HG03575 (cell line): ENCODE results near the gene ZNF800.

Source experiments
- ATAC-seq: cut with Tn5 transposase; IDR thresholded peaks from one replicate; pipeline ENCODE4 v1.9.1; 2021; ENCODE audit not compliant: unreplicated experiment, insufficient number of reproducible peaks, low FRiP score; ENCODE audit errors: extremely low read depth

ZNF800 gene

DNA sequence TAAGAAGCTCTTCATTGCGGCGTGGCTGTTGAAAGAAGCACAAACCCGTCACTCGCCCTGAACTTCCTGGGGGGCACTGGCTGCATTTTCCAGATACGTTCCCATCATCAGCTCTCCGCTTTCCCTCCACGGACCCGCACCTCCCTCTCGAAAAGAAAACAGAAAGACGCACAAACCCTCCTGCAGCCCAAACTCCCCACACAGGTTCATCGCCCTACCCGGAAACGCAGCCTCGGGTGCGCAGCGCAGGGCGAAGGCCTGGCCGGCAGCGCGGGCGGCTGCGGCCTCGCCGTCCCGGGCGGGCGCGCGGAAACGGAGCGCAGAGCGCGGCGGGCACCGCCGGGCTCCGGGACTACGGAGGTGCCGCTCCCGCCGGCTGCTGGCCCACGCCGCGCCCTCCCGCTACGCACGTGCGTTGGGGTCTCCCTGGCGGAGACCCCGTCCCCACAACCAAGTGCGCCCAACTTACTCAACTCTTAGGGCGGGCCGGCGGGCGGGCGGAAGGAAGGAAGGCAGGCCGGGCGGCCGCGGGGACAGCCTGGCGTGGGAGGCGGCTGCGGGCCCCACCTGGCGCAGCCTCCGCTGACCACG, 822 bp downstream of the ZNF800 start:
- no peak for ATAC-seq

DNA sequence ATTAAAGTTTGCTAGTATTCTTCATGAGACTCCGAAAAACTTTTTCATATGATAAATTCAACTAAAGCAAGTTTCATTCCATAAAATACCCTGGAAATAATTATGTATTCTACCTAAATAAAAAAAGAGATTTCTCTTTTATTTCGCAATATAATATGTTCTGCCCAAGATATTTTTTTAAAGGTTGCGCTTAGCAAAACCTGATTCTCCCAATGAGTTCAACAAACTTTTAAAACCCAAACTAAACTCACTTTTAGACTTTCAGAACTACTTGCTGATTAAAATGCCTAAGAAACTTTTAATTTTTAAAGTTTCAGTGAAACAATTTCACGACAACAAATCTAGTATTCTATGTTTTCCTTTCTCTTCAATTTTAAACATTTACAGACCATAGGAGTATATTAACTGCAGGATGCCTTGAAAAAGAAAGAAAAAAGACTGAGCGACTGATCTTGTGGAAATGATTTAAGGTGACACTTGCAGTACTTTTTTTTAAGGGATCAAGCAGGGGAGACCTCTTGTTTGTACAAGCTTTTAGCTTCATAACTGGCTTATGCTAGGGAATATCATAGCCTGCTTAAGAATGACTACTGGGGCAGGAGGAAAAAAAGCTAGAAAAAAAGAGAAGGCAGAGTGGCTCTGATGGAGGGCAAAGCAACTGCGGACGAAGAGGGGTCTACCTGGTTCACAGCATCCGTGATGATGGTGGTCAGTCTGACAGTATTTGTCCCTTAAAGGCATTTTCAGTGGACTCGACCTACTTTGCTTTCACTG, 1.5 kb downstream of the ZNF800 start:
- ATAC-seq: no peak

DNA sequence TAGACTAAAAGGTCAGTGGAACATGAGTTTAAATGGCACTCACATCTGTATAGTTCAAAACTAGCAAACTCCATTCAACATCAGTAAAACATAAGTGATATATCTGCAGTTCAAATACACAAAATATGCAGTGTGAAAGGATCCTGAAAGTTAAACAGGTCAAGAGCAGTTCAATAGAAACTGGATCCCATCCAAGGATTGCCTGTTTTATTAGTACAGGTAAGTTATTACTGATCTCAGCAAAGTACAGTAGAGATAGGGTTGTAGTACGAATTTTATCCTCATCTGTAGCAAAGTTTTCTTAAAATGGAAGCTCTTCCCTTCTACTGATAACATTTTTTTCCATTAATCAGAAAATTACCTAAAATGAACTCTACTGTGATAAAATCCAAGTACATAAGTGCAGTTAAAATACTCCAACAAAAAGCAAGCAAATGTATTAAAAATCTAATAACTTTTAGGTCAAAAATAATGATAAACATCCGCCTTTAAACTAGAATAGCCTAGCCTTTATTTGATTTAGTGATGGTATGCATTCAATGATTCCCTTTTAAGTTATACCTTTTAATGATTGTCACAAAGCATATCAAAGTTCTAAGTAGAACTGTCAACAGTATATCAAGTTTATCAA, 2.2 kb downstream of the ZNF800 start:
- ATAC-seq: no peak

DNA sequence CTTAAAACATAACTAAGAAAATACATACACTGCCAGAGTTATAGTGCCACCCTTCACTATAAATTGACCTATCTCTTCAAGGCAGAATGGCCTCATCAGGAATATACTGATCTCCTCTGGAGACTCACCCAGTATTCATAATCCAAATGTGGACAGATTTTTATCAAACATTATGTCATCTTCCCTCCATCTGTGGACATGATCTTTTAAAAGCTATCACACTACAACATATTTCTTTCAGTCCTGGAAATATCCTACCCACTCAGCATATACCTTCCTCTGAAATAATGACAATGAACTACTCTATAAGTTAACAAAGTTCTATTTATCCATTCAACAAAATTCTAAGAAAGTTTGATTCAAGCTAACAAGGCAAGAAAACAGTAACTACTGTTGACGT, 3.2 kb downstream of the ZNF800 start:
- no peak for ATAC-seq

DNA sequence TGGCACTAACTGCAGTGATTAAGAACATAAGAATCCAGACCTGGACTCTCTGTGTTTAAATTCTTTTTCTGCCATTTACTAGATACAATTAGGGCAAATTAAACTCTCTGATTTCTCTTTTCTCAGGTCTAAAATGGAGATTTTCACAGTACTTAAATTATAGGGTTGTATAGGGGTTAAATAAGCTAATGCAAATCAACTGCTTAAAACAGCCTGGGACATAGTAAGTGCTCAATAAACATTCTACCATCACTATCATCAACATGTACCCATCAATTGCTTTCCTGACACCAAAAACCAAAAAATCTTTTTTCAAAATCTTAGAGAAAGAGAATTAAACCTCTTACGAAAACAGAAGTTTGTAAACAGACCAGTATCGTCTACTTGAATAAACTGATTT, 4.5 kb downstream of the ZNF800 start:
- ATAC-seq: no peak

DNA sequence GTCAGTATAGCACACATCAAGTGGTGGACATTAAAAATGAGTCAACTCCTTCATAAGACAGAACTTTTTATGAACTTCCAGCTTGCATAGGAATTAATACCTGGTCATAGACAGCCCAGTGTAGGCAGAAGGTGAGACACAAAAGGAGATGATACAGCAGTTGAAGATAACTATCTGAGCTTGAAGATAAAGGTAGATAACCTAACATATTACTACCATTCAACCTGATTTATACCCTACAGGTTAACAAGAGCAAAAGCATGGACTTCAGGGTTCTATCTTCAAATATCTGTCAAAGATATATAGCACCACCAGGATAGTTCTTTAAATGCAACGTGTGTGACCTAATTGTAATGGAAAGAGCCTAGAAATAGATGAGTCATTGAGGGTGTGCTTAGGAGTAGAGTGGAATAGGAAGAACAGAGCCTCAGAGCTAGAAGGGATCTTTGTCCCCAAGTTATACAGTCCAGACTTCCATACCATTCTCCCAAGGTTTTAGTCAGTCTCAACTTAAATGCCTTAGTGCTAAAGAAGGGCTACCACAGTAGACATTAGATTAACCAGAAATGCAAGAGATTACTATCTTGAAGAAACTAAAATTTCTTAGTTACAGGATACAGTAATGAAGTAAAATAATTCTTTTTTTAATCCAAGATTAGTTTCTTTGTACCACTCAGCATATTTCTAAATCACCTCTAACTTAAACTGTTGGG, 9.2 kb downstream of the ZNF800 start:
- no peak for ATAC-seq

DNA sequence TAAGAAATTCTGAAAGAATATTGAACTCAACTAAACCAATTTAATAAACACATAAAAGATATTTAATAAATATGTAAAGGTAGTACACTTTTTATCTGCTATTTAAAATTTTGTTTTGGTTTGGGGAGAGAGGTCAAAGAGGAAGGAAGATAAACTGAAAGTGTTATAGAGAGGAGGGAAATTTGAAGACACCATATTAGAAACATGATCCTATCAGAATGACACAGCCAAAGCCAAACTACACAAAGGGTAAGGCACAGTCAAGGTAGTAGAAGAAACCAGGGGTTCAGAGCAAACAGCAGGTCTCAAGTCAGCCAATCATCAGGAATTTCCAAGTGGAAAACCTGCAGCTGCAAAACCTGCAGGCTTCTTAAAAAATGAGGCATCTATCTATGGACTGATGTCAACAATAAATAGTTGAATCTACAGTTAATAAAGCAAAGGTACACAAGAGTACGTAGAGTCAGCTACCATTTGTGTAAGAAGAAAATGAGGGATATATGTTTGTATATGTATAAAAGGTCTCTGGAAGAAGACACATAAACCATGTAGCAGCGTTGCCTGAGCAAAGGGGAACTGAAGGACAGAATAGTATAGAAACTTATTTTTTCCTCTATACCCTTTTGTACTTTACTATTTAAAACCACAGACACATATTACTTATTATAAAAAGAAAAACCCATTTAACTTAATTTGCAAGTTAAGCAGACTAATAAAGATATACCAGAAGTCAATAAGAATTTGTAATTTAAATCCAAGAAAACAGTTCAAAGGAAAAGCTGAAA, 10.0 kb downstream of the ZNF800 start:
- no peak for ATAC-seq

DNA sequence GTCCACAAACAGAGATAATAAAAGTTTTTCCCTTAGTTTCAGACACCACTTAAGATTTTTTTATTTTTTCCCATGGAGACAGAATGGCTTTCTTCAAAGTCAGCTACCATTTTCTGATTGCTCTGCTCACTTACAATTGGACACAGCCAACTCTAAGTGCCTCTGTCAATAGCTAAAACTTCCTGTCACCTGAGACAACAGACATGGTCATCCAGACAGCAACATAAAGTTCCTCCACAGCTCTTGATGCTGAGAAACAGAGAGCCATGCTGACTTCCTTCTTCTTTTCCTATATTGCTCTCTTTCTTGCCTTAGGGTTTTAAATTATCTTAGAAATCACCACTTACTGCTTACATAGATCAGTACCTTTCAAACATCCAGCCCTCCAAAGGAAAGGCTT, 12.0 kb downstream of the ZNF800 start:
- ATAC-seq: no peak

DNA sequence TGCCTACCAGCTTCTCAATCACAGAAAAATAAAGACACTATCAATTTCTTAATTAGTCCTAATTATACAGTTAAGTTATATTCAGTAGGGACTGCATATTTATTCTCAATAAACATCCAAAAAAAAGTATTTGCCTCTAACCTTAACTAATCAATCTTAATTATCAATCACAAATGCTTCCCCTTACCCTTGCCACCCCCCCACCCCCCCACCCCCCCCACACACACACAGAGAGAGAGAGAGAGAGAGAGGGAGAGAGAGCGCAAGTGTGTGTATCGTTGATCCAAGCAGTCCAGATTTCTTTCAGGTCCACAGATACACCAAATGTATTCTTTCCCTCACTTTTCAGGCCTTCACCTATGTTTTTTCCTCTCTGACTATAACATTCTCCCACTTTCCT, 12.9 kb downstream of the ZNF800 start:
- ATAC-seq: no peak

DNA sequence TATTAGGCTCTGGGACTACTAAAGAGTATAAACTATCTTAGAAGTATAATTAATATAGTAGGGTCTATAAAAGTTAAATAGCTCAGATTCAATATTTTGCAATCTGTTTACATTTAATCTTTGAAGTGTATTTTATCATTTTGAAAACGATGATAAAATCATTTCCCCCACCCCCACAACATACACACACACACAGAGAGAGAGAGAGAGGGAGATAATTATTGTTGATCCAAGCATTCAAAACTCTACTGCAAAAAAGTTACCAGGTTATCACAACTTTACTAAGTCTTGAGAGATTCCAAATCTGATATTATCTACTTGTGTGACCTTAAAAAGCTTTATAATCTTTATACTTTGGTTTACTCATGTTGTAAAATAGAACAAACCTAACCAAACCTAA, 14.0 kb downstream of the ZNF800 start:
- ATAC-seq: no peak

DNA sequence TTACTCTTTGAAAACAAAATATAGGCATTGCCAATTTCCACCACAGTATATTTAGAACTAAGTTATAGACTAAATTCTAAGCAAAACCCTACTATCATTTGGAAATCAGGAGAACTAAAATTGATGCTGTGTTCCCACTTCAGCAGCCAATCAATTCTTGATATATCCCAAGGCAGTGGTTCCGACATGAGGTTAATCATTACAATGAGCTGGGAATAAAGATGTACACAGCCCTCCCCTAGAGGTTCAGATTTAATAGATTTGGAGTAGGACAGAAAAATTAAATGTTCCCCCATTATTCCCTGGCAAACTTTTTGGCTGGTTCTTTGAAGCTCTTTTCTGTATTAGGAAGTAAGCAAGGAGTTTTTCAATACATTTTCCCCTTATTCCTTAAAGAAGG, 15.1 kb downstream of the ZNF800 start:
- ATAC-seq: no peak

DNA sequence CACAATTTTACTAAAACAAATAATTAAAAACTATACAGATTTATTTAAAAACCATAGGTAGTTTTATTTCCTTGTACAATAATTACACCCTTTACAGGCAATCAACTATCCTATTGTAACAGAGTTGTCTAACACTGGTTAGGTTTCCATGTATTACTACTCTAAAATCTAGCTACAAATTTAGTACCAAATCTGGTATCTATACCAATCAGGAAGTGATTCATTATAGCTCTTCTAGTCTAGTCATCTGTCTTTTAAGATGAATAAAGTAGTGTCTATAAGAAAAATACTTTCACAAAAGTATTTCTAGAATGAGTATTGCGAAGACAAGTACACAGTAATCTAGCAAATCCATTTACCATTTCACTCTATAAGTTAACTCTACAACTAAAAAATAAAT, 16.9 kb downstream of the ZNF800 start:
- ATAC-seq: no peak

DNA sequence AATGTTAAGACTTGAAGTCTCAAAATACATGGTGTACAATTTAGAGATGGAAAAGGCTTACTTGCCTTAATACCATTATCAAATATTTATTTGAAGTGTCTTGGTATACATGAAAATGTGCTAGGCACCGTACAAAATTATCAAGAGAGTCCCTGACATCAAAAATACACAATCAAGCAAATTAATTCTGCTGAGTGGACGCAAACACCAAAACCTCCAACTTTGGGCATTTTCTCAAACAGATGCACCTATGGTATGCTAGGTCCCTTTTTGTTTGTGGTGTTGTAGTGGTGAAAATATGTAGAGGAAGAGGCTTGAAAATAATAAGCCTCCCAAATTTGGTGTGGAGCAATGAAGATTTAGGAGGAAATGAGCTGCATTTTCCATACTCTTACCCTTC, 24.8 kb downstream of the ZNF800 start:
- ATAC-seq: no peak

DNA sequence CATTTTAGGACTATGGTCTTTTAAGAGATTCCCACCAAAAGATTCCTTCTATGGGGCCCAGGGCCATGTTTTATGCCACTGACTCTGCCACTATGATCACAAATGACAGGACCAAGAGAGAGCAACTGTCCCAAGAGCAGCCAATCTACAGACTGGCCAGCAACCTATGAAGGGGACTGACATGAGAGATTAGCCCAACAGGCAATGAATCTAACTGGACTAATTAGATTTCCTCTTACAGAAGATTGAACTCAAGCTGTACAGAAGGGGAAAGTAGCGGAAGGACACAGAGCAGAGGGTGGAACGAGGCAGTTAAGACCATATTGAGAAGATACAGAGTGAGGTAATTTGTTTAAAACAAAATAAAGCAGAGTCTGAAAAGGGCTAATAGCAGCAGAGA, 25.8 kb downstream of the ZNF800 start:
- ATAC-seq: no peak

DNA sequence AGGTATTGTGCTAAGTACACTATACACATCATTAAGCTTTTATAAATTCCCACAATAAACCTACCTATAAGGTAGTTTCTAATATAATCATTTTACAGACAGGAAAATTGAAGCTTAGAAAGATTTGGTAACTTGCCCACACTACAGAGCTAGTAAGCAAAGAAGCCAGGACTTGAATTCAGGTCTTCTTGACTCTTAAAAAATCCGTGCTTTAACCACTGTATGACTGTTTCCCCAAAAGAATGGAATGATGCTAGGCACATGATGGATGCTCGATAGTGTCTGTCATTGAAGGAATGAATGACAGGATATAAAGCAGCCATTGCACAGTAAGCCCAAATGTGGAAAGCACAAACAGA, 26.6 kb downstream of the ZNF800 start:
- no peak for ATAC-seq

DNA sequence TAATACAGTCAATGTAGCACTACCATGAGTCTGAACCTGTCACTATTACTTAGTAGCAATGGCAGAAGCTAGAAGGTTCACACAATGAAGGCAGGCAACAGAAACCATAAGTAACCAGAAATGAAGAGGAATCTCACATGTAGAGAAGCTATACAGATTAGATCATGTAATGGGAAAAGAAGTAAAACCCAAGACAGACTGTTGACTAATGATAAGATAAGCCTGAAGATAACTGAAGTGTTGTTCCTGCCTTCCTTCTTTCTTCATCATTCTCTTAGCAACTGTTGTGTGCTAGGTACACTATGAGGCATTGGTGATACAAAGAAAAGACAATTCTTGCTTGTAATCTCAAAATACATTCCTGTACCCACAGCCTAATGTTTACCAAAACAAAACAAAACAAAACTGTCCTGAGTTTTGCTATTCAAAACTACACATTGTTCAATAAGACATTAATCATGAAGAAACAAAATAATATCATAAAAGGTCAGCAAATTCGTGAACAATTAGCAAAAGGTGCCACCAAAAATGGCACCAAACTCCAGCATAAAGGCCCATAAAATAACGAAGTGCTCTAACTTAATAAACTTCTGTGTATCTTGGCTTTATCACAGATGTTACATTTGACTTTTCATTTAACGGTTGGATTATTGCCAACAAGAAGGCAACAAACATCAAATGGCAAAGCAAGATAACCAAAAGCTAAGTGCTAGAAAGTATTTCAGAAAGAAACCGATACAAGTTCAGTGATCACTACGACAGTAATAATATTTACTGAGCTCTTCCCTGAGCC, 27.1 kb downstream of the ZNF800 start:
- ATAC-seq: no peak

DNA sequence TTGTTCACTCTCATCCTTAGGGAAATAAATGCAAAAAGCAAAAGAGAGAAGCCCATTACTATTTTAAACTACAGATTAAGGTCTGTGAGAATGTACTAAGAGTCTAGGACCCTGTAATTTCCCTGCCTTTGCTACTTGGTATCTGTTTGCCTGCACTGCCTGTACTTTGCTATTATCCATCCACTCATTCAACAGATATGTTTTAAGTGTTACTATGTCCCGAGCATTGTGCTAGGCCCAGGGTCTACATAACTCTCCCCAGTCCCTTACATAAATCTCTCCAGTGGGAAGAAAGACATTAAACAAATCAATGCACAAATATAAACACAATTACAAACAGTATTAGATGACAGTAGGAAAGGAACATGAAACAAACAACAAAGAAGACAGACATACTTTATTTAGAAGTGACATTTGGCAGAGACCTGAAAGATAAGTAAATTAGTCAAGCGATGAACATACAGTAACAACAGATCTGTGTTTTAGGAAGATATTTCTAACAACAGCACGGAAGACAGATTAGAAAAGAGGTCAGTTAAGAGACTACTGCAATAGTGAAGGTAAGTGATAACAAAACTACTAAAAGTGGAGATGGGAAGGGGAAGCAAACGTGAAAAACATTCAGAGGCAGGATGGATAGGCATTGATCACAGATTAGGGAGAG, 30.0 kb downstream of the ZNF800 start:
- ATAC-seq: no peak

DNA sequence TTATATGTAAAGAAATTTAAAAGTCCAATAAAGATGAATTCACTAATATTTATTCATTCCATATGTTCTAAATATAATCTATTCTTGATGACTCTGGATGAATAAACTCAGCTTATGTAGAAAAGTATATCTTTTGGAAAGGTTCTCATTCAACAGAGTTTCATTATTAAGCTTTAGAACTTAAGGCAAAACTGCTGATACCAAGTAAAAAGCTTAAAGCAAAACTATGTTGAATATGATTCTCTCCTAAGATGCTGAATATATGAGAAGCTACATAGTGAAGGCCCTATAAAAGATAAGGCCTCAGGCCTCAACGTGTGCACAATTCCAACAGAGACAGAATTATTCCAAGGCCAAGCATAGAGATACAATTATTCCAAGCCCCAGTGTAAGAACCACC, 30.8 kb downstream of the ZNF800 start:
- ATAC-seq: no peak
